GM19452 (cell line): Measurements from ENCODE around the gene BPHL.
"Not testable (repeated sequence)": the region's sequence is repeated elsewhere in the genome, so short reads cannot be mapped to it uniquely, and the experiment has no call there.

Experiments
- ATAC-seq: cut with Tn5 transposase; IDR thresholded peaks from one replicate; pipeline ENCODE4 v1.9.1; 2021; ENCODE audit not compliant: unreplicated experiment

BPHL gene

DNA sequence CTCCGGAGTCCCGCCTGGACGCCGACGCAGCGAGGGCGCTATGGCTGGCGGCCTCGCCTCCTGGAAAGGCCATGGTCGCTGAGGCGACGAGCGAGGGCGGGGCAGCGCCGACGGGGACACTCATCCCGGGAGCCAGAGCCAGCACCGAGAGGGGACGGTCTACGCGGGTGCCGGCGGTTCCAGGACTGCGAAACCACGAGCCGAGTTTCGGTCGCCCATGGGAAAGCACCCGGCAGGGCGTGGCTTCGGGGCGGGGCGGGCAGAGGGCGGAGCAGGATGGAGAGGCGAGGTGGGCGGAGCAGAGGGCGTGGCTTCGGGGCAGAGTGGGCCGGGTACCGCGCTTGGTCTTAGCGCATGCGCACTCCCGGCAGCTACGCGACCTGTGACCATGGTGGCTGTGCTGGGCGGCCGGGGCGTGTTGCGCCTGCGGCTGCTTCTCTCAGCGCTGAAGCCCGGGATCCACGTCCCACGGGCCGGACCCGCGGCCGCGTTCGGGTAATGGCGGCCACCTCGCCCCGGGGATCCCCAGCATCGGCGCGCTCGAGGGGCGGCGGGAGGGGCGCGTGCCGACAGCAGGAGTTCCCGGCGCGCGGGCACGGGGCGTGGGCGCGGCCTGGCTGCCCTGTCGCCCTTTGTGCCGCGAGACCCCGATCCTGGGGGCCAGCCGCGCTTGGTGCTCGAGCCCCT is at the start of gene BPHL:
Gene BPHL, plus strand, starts transcription at position 359 of the 687 bp plus-strand sequence. Its CDS starts 30 bp downstream, at position 389.
- ATAC-seq = peak; percentile 89

DNA sequence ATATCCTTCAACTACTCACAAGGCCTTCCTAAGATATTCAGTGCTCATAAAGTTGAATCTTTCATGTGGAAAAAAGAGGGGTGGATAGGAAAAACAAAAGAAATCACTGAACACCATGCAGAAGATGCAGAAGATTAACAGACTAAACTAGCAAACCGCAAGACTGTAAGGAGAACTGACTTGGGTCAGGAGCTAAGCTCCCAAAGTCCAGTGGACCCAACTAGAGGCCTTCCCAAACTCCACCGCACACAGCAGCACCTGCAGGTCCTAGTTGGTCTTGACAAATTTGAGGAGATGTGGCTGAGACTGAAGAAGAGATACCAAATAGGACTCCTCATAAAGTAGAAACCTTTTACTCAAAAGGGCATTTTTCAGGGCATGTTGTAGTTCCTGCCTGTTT is 46.9 kb upstream of the BPHL start:
- ATAC-seq = no peak

DNA sequence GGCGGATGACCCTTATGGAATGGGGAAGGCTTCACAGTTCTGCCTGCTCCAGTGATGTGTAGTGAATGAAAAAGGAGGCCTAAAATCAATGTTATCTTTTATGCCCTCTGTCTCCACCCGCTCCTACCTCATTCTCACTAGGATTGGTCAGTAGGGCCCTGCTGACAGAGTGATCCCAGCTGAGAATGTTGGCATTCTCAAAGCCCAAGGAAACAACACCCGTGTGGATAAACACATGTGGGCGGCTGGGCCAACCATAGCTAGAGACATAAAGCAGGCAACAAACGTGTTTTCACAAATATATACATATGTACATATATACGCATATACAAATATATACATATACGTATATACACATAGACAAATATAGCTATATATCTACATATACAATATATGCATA is 45.7 kb upstream of the BPHL start:
- no peak for ATAC-seq

DNA sequence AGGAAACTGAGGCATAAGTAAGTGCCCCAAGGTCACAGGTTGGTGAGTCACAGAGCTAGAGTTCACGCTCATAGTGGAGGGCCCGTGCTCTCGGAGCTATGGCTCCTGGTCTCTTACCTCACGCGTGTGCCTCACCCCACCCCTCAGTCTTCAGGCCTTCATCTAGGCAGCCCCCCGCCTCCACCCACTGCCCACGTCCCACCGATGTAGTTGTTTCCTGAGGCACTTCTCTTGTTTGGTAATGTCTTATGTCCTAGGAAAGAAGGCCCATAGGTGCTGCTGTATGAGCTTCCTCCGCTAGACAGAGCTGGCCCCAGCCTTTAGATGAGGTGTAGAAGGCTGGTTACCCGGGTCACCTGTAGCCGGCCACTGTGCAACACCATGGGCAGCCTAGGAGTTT is 45.1 kb upstream of the BPHL start:
- ATAC-seq = no peak

DNA sequence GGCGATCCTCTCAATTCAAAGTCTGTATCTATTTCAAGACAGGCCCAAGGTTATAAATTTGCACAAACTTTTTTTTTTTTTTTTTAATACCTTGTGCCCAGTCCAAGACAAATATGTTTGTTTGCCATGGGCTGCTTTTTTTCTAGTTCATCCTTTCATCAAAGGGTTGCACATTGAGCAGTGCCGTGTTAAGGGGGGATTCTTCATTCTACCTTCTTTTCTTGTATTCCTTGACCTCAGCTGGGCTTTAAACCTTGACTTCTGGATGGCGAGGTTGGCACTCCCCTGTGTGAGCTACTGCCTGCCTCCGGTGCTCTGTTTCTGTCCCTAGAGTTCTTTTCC is 42.8 kb upstream of the BPHL start:
- ATAC-seq = no peak

DNA sequence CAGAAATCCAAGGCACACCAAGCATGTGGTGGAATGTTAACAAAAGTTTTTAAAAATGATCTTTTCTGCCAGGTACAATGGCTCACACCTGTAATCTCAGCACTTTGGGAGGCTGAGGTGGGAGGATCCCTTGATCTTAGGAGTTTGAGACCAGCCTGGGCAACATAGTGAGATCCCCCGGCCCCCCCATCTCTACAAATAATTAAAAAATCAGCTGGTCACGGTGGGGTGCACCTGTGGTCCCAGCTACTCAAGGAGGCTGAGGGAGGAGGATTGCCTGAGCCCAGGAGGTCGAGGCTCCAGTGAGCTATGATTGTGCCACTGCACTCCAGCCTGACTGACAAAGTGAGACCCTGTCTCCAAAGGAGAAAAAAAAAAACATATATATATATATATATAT is 42.2 kb upstream of the BPHL start:
- no peak for ATAC-seq

DNA sequence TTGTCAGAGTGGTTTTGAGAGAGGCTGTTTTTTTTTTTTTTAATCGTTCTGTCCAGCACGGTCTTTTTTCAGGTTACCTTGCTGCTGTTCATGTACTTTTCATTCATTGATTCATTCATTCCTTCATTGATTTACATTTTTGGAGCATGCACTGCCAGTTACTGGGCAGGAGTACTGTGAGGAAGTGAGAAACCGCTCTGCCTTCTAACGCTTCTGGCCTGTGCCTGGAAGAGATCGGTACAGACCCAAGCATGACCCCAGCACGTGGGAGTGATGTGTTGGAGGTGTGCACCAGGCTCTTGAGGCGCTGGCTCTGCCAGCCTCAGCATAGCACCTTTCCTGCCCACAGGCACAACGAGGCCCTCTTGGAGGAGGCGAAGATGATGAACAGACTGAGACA is 41.1 kb upstream of the BPHL start:
- no peak for ATAC-seq

DNA sequence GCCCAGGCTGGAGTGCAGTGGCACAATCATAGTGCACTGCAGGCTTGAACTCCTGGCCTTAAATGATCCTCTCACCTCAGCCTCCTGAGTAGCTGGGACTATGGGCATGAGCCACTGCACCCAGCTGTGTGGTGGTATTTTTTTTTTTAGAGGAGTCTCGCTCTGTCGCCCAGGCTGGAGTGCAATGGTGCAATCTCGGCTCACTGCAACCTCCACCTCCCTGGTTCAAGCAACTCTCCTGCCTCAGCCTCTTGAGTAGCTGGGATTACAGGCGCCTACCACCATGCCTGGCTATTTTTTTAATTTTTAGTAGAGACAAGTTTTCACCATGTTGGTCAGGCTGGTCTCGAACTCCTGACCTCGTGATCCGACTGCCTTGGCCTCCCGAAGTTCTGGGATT is 39.6 kb upstream of the BPHL start:
- not testable (repeated sequence) for ATAC-seq

DNA sequence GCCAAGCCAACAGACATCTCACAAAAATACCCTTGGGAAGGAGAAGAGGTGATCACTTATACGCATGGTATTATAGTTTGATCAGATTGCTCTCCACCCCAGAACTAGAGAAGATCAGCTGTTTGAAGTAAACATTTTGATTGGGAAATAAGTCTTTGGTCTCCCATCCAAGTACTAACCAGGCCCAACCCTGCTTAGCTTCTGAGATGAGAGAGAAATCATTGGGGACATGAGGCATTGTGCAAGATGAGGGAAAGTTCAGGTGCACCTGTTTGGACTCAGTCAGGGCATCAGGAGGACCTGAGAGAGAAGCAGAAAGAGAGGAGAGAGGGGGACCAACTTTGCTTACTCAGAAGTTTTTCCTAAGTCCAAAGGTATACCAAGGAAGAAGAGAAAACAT is 38.8 kb upstream of the BPHL start:
- no peak for ATAC-seq

DNA sequence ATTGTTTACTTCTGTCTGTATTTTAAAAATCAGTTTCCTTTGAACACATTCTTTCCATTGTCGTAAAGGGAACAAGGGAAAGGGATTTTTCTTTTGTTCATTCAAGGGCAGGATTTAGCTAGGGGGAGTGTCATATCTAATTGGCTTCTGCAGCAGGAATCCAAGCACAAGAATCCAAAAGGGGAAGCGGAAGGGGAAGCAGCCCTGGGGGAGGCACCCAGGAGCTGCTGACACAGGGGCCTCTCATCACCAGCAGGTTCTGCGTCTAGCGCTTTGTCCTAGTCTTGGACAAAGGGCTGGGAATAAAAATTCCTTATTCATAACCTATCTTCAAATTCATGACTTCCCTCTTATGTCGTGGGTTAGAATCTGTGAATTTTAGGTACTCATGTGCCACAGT is 36.6 kb upstream of the BPHL start:
- ATAC-seq = no peak

DNA sequence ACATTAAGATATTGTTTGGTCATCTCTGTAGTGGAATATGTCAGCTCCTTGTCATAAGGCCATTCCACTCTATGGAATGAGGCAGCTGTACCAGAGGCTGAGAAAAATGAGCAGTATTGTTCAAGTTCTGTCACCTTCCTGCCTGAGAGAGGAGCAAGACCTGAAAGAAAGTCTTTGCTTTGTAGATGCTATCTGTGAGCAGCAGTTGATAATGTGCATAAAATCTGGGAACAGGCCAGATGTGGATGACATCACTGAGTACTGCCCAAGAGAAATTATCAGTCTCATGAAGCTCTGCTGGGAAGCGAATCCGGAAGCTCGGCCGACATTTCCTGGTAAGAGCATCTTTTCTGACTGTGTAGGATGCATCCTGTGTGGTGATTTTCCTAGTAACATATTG is 33.4 kb upstream of the BPHL start:
- no peak for ATAC-seq

DNA sequence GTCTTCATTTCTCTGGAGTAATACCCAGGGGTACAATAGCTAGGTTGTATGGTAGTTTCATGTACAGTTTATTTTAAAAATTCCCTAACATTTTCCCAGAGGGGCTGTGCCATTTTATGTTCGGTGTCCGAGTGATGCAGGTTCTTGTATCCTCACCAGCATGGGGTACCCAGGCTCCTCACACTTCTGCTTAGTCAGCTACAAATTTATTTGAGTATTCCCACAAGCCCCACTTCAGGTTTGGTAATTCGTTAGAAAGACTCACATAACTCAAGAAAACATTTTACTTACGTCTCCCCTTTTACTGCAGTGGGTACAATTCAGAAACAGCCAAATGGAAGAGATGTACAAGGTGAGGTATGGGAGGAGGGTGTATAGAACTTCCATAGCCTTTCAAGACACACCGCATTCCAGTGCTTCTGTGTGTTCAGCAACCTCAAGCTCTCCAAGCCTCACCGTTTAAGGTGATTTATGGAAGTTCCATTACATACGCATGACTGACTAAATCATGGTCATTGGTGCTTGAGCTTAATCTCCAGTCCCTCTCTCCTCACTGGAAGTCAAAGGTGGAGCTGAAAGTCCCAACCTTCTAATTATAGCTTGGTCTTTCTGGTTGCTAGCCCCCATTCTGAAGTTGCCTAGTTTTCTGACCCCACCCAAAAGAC is 32.1 kb upstream of the BPHL start:
- no peak for ATAC-seq

DNA sequence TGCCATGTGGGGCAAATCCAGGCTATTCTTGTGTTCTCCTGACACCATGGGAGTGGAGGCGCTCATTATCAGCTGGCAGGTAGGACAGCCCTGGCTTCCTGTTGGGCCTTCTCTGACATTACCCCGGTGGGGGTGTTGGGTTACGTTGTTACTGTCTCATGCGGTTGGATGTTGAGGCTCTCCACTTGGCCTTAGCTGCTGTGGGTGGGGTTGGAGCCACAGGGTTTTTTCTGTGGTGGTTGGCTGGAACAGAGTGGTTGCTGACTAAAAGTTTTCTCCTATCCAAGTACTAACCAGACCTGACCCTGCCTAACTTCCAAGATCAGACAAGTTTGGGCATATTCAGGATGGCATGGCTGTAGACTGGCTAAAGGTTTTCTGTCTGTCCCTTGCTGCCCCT is 30.1 kb upstream of the BPHL start:
- no peak for ATAC-seq

DNA sequence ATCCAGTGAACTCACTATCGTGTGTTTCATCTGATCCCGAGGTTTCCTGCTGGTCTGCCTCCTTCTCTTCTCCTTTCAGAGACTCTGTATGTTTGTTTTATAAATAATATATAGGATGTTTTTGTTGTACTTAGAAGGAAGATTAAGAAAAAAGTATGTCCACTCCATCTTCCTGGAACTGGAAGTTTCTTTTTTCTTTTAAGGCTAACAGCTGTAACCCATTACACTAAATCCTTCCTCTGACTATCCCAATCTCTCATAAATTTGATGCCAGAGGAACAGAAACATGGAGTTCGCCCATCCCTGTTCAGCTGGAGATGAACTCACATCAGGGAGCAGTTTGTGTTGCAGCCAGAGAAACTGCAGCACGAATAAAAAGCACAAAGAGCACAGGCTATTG is 29.5 kb upstream of the BPHL start:
- no peak for ATAC-seq

DNA sequence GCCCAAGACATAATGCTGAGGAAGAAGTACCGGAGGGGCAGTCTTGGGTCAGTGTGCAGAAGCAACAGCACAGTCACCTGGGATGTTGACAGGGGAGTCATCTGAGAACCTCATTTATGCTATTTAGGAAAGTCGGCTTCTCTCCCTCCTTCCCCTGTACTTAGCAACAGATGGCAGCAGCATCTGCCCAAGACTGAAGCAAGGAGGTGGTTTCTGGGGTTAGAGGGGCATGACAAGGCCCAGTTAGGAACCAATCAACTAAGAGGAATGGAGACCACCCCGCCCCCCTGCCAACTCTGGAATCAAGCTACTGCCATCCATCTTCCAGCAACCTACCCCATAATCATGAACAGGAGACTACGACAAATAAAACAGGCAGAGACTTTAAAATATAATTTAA is 28.5 kb upstream of the BPHL start:
- ATAC-seq = no peak

DNA sequence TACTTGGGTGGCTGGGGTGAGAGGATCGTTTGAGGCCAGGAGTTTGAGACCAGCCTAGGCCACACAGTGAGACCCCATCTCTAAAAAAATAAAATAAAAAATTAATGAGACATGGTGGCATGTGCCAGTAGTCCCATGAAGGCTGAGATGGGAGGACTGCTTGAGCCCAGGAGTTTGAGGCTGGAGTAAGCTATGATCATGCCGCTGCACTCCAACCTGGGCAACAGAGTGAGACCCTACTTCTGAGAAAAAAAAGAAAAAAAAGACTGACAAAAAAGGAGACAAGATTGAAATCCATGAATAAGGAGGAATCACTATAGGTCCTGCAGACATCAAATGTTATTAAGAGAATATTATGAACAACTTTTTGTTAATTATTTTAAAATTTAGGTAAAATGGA is 23.7 kb upstream of the BPHL start:
- no peak for ATAC-seq

DNA sequence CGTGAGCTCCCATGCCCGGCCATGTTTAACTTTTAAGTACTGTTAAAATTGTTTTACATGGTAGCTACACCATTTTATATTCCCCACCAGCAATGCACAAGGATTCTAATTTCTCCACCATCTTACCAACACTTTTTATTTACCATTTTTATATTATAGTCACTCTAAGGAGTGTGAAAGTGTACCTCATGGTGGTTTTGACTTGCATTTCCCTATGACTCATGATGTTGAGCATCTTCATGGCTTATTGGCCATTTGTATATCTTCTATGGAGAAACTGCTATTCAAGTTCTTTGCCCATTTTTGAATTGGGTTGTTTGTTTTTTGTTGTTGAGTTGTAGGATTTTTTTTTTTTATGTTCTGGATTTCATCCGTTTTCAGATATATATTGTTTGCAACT is 15.6 kb upstream of the BPHL start:
- ATAC-seq = no peak

DNA sequence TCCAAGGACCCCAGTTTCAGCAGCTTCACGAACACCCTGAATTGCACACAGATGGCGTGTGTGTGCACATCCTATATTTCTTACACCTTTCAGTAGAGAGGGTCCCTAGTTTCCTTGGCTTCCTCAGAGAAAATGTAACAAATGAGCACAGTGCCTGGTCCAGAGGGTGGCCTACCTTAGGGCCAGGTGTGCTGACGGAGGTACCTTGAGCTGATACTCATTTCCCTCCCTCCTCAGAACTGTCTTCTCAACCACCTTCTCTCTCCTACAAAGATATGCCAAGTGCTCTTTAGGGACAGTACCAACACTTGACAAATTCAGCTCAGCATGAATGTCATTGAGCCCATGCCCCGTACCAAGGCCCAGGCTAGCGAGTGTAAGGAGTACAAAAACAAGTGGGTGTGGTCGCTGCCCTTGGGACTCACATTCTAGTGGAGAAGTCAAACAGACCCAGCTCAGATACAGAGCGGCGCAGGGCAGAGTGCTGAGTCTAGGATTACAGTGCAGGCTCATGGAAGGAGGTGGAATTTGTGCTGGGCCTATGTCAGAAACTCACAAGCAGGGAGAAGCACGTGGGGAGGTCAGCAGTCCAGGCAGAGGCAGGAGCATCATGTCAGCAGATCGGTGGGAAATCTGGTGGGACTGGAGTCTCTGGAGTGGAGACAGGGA is 9.6 kb upstream of the BPHL start:
- ATAC-seq = no peak

DNA sequence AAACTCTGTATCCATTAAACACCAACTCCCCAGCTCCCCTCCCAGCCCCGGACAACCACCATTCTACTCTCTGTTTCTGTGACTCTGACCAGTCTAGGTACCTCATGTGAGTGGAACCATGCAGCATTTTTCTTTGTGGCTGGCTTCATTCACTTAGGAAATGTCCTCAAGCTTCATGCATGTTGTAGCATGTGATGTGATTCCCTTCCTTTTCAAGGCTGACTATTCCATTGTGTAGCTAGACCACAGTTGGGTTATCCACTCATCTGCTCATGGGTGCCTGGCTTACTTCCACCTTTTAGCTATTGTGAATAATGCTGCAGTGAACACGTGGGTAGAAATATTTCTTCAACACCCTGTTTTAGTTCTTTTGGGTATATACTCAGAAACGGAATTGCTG is 8.8 kb upstream of the BPHL start:
- no peak for ATAC-seq

DNA sequence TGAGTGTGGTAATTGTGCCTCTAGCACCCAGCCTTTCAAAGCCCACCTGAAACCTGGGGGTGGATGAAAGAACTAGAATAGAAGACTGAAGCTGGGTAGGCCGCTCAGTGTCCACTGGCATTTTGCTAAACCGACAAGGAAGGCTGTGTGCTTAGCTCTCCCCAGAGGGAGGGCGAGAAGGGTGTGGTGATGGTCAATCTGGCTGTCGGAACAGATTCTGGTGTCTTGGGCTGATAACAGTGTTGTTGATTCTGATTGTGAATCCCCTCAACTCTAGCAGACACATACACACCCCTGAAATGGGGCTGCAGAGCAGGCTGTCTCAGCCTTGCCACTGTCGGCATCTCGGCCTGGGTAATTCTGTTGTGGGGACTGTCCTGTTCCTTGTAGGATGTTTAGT is 4.1 kb upstream of the BPHL start:
- ATAC-seq = no peak

DNA sequence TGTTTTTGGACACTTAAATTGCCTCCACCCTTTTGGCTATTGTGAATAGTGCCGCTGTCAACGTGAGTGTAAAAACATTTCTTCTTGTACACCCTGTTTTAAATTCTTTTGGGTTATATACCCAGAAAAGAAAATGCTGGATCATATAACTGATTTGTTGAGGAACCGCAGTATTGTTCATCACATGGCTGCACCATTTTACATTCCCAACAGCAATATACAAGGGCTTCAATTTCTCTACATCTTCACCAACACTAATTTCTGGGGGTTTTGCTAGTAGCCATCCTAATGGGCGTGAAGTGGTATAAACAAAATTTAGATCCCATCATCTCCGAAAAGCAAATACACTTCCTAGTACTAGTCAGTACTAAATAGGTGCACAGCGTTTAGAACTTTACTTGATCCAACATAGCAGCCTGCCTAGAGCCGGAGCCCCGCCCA is 579 bp upstream of the BPHL start:
- no peak for ATAC-seq

DNA sequence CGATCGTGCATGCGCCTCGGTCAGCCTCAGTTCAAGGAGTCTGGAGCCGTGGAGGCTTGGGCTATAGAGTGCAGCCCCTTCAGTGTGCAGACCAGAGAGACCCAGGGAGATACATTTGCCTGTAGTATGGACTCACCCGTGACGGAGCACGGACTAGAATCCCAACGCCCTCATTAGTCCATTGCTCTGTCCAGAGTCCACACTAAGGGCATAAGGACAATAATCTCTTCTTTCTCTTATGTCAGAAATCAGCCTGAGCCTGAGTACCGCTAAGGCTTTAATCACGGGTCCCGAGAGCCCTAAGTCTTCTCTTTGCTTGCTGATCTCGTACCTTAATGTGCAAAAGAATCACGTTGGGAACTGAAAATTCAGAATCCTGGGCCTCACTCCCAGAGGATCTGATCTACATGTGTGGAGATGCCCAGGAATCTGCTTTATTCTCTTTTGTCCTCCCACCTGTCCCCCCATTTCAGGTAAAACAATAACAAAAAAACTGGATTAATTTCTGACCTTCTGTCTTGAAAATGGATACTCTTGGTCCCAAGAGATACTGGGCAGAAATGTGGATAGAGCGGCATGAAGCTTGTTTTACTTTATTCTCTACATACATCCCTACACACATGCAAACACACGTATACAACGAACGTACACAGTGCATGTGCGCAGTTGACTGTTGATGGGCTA is 671 bp downstream of the BPHL start:
- peak; percentile 28 for ATAC-seq
